ENCODE results near the gene TMEM69.
"Not testable (repeated sequence)": the region's sequence is repeated elsewhere in the genome, so short reads cannot be mapped to it uniquely, and the experiment has no call there.

Gene TMEM69, protein sequence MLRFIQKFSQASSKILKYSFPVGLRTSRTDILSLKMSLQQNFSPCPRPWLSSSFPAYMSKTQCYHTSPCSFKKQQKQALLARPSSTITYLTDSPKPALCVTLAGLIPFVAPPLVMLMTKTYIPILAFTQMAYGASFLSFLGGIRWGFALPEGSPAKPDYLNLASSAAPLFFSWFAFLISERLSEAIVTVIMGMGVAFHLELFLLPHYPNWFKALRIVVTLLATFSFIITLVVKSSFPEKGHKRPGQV

DNA sequence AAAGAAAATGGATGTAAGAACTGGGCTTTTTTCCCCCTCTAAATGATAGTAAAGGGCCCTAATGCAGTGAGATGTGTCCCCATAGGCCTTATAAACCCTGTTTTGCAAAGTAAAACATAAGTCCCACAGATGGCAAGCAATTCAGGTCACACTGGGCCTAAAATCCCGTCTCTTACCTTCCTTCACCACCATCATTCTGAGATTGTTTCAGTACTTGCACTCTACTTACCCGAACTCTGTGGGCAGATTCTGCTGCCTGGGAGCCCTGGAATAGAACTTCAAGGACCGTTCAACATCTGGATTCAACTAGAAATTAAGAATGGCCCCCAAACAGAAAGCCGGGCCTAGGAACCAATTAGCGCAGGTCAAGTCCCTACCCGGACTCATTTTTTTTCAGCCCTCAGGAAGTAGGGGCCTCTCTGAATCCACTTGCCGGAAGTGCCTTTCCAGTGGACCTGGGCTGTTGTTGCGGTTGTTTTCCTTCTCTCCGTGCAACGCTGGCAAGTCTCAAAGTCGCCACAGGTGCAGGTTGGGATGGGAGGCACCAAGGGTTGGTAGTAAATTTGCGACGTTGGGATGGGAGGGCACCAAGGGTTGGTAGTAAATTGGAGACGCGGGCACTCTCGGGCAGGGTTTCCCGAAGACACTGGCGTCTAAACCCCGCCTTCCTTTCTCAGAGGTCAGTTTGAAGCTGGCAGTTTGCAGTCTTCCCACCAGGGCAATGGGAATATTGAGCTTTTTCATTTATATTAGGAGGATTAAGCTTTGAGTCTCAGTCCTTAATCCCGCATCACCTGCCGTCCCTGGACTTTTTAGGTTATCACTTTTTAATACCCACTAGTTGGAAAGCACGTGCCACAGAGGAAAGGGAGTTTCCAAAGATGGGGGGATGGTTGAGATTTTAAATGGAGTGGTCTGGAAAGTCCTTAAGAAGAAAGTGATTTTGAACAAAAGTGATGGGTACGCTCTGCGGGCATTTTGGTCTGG, at the start of gene TMEM69:
TSS of gene TMEM69 (plus strand) at position 428 of the 987 bp plus-strand sequence. CDS start 2,888 bp downstream, outside the sequence.
- peak; percentile 69 for DNase-seq

DNA sequence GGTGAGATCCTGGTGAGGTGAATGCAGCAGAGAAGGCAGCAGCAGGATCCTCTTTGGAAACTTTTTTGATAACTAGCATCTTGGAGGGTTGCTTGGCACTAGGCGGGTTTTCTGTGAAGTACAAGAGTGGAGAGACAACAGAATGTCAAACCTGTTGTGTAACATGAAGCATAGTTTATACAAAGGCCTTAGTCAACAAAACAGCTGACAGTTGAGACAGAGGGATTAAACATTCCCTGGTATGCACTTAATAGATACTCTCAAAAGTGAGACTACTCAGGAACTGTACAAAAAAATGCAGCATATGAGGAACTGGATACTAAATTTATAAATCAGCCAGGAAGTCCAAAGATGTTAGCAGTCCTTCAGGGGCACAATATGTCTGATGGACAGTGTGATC, 47.7 kb upstream of the TMEM69 start:
- no peak for DNase-seq

DNA sequence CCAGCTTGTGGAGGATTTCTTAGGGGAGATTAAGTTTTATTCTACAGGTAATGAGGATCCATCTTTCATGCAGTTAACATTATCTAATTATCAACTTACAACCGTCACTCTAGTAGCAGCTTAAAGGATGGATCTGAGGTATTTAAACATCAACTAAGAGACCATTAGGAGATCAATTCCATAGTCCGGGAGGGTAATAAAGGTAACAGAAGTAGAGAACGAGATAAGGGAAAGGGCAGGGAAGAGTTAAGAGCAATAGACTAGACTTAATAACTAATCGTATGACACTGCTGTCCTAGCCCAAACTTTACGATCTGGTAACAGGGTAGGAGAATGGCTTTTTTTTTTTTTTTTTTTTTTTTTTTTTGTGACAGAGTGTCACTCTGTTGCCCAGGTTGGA, 44.7 kb upstream of the TMEM69 start:
- DNase-seq = no peak

DNA sequence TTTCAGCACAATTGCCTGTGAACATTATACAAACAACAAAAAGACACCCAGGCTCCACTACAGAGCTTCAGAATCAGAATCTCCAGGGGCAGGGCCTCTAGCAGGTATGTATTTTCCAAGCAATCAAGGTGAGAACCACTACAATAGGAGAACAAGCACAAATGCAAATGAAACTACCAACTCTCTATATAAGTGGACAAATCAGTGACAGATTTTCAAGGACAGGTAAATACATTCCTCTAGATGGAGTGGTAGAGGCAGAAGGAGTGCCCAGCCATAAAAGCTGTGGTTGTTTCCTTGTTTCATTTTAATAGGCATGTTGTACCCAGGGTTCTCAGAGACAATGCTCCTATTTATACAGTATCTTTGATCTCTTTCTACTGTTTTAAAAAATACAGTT, 44.0 kb upstream of the TMEM69 start:
- DNase-seq = no peak

DNA sequence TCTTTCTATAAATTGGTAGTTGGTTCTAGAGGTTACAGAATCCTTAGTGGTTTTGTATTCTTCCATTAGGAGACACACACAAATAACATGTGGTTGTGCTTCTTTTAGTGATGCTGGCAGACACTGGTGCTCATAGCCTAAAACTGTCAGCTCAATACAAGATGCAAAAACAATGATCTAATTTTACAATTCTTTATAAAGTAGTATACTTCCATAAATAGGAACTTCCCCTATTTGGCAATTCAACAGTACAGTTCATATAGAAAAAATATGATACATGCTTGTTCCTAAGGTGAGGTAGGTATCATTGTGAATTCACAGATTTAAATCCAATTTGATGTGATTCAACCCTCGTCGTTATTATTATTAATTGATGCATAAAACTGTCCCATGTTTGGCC, 43.3 kb upstream of the TMEM69 start:
- no peak for DNase-seq

DNA sequence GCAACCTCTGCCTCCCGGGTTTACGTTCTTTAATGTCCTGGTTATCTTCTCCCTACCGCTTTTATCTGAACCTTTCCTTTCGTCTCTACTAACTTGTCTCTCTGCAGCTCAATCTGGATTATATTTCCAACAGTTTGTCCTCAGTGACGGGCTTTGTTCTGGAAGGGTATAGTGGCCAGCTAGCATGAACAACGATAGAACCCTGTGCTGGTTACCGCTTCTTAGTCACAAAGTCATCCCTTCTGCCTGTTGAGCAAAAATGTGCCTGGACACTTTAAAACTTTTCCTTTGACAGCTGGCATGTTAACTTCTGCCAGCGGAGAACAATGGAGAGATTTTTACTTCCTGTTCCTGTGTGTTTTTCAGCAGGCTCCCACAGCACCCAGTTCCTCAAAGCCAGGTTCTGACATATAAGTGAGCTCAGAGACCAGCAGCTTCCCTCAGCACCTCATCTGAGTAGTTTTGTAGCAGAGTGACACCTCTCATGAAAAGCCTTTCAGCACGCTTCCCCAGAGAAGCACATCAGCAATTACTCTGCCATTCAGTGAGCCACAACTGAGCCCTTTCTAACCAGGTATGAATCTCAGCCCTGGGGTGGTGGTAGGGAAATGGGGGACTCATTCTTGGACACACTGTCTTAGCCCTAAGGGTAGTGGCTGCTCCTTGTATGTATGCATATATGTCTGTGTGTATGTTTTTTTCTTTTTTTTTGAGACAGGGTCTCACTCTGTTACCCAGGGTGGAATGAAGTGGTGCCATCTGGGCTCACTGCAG, 40.5 kb upstream of the TMEM69 start:
- no peak for DNase-seq

DNA sequence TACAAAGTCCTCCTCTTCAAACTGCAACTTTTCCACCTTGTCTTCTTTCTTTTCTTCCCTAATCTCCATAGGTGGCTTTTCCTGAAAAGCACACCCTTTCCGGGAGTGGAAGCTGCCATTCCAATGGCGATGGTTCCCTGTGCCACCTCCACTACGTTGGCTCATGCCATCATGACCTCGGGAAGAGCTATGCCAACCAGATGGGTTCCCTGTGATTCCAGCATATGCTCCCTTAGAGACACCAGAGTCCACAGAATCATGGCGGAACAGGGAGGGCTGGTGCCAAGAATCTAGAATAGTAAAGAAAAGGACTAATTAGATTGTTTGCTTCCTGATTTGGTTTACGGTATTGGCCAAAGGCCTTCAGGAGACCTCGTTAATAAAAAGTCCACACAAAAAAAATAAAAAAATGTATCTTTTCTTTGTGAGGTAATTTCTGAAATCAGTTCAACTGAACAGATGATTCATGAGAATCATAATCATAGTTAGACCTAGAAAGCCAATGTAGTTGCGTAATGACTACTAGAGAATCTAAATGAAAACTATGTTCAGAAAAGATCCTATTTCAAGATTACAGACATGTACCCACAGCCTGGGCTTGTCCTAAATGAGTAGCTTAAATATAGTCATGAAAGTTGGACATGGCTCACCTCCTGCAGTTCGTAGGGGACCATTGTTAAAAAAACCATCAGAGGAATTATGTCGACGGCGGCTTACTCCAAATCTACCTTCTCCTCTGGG, 33.3 kb upstream of the TMEM69 start:
- DNase-seq = no peak

DNA sequence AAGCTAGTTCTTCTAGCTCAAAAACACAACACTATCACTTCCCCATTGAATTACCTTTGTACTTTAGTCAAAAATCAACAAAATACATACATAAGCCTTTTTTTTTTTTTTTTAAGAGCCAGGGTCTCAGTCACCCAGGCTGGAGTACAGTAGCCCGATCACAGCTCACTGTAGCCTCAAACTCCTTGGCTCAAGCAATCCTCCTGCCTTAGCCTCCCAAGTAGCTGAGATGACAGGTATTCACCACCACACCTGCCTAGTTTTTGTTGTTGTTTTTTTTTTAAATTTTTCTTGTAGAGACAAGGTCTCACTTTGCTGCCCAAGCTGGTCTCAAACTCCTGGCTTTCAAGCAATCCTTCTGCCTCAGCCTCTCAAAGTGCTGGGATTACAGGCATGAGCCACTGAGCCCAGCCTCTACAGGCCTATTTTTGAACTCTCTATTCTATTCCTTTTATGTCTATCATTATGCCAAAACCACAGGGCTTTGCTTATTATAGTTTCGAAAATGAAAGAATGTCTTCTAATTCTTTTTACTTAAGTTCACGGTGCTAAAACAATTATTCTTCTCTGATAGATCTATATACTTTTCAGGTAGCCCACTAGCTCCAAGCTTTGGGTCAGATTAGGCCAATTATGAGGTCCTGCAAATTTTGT, 31.3 kb upstream of the TMEM69 start:
- no peak for DNase-seq

DNA sequence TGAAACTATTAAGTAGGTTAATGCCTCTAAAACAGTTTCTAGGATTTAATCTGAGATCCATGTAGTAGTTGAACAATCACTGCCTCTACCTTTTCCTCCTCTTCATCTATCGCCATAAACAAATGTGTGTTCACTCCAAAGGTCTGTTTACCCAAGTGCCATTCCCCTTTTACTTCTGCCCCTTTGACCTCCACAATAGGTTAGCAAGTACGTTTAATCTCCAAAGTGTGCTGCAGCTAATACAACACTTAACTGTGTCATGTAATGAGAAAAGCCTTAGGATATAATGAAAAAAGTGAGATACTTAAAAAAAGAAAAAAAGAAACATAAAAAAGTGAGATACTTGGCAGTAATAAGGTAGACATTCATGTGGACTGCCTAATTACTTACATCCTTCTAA, 29.8 kb upstream of the TMEM69 start:
- no peak for DNase-seq

DNA sequence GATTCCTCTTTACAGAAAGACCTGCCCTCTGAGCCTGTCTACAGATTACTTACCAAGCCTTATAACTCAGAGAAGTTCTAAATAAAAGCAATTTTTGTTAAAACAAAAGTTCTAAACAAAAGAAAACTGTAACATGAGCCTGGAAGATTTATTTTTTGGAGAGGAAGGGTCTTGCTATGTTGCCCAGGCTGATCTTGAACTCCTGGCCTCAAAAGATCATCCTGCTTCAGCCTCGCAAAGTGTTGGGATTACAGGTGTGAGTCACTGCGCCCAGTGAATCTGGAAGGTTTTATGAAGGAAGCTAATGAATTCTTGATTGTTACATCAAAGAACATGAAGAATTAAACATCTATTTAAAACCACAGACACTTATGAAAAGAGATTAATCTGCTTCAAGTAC, 28.8 kb upstream of the TMEM69 start:
- no peak for DNase-seq

DNA sequence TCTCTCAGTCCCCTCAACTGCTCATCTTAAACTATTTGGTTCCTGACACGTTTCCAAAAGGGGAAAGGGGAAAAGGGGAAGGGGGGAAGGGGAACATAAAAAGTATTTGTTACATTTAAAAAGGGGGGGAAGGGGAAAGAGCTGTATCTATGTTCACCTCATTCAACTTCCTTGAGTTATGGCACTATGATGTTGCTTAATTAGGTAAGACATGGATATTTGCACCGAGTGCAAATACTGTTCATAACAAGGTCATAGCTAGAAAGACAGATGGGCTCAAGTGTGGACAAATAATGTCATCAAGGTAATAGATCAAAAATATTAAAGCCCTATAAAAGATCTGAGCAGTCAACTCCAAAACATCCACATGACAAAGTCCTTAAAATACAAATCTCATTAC, 27.6 kb upstream of the TMEM69 start:
- DNase-seq = no peak

DNA sequence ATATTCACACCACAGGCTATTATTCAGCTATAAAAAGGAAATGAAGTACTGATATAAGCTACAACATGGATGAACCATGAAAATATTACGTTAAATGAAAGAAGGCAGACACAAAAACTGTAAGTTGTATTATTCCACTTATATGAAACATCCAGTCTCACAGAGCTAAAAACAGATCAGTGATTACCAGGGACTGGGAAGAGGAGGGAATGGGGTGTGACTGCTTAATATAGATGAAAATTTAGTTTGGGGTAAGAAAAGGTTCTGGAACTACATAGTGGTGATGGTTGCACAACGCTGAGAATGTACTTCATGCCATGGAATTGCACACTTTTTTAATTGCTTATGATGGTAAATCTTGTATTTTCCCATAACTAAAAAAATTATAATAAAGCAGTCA, 21.1 kb upstream of the TMEM69 start:
- DNase-seq = no peak

DNA sequence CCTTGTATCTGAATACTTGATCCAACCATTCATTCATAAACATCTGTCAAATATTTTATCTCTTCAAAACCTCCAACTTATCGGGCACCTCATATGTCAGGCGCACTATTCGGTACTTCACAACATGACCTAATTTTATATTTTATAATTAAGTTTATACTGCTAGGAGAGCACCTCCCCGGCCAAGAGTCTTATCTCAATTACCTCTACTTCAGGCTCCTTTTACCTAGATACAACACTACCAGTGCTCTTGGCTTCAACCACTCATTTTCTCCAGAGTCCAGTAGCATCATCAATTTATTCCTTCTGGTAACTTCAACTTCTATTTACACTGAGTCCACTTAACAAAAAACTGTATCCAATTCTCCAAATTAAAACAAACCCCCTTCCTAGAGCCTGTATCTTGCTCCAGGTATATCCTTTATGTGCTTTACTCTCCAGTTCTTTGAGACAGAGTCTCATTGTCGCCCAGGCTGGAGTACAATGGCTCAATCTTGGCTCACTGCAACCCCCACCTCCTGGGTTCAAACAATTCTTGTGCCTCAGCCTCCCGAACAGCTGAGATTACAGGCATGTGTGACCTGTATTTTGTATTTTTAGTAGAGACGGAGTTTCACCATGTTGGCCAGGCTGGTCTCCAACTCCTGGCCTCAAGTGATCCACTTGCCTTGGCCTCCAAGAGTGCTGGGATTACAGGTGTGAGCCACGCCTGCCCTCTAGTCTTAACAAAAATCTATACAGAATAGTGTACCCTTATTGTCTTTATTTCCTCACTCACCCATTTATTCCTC, 20.5 kb upstream of the TMEM69 start:
- DNase-seq = no peak

DNA sequence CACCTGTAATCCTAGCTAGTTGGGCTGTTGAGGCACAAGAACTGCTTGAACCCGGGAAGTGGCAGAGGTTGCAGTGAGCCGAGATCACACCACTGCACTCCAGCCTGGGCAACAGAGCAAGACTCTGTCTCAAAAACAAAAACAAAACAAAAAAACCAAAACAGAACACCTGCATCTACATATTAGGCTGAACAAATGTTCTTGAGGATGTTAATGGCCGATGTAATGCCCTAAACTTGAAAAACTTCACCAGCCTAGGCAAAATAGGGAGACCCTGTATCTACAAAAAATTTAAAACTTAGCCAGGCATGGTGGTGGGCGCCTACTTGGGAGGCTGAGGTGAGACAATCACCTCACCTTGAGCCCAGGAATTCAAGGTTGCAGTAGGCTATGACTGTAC, 19.5 kb upstream of the TMEM69 start:
- no peak for DNase-seq

DNA sequence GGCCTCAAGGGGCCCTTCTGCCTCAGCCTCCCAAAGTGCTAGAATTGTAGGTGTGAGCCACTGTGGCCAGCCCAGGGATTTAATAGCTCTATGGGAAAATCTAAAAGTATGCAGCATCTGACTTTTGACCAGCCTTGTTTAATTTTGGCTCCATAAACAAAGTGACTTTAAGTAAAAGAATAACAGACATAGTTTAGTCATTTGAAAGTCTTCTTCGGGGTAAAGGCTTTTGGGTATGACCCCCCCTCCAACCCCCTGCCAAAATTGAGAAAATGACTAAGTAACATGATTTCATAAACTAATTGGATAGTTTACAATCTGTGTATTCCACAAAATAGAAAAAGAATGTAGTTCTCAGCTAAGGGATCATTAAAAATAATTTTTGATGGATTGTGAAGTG, 18.6 kb upstream of the TMEM69 start:
- no peak for DNase-seq

DNA sequence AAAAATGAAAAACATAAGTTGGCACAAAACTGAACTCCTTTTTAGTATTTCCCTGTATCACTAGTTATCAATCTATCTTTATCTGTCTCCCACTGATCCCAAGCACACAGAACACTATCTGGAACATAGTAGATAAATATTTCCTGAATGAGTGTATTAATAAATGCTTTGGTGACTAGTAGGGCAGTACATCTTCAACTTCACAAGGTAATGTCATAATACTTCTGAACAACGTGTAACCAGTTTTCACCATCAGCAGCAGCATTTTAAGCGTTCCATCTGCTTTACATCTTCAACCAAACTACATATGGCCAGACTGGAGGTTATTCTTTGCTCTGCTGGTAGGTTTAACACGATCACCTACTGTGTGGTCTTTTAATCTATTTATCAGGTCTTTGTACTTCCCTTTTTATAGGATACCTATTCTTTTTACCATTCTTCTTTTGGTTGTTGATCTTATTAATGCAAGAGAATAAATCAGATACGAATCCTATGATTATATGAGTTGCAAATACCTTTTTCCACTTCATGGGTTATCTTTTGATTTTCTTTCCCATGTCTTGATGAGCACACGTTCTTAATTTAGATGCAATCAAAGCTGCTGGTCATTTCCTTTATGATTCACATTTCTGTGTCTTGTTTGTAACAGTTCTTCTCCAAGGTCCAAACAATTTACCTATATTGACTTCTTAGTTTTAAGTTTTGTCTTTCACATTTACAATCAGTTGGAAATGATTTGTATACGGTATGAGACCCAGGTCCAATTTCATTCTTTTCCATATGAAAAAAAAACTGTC, 17.9 kb upstream of the TMEM69 start:
- DNase-seq = no peak

DNA sequence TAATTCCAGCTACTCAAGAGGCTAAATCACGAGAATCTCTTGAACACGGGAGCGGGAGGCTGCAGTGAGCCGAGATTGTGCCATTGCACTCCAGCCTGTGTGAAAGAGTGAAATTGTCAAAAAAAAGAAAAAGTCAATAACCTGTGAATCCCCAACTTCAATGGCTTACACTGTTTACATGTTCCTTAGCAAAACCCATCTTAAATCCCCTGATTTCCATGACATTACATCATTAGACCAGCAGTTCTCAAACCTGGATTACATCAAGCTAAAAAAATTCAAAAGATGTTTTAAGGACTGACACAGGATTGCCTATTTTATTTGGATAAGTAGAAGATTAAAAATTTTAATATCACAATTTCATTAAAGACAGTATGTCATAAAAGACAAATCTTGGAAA, 14.0 kb upstream of the TMEM69 start:
- no peak for DNase-seq

DNA sequence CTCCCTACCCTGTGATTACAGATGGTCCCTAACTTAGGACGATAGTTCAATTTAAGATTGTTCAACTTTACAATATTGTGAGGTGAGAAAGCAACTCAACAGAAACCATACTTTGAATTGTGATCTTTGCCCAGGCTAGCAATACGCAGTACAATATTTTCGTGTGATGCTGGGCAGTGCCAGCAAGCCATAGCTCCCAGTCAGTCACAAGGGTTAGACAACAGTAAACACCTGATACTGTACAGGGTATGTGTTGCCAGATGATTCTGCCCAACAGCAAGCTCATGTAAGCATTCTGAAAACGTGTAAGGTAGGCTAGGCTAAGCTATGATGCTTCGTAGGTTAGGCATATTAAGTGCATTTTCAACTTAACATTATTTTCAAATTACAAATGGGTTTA, 13.5 kb upstream of the TMEM69 start:
- DNase-seq = no peak

DNA sequence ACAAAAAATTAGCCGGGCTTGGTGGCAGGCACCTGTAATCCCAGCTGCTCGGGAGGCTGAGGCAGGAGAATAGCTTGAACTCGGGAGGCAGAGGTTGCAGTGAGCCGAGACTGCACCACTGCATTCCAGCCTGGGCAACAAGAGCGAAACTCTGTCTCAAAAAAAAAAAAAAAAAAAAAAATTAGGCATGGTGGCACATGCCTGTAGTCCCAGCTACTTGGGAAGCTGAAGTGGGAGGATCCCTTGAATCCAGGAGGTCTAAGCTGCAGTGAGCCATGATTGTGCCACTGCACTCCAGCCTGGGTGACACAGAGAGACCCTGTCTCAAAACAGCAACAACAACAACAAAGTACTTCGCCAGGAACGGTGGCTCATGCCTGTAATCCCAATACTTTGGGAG, 11.4 kb upstream of the TMEM69 start:
- not testable (repeated sequence) for DNase-seq

DNA sequence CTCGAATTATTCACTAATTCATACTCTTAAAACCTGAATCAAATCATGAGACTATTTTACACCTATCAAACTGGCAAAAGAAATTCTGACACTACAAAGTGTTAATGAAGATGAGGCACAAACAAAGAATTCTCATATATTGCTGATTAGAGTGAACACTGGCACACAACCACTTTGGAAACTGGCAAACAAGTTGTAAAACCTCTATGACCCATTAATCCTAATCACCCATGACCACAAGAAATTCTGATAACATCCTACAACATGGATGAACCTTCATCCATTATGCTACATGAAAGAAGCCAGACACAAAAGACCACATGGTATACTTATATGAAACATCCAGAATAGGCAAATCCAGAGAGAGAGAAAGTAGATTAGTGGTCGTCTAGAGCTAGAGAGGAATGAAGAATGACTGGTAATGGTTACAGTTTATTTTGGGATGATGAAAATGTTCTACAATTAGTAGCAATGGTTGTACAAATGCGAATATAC, 10.2 kb upstream of the TMEM69 start:
- no peak for DNase-seq

Measured in stimulated activated naive CD4-positive, alpha-beta T cell treated with Interleukin-2 at 50 U/mL for 16 hours (primary cell).